Neutrophil (primary cell): Measurements from ENCODE around the gene MED28.

Experiments
- H3K27ac ChIP-seq: fragments of 200-600 bp; sonication (generic); 2 replicates; pipeline ENCODE4 v1.5.1; 2016; ENCODE audit warnings: mild to moderate bottlenecking, moderate library complexity
- H3K27me3 ChIP-seq: fragments of 200-600 bp; sonication (generic); 2 replicates; pipeline ENCODE4 v1.6.0; 2016; ENCODE audit warnings: mild to moderate bottlenecking
- H3K36me3 ChIP-seq: fragments of 200-600 bp; sonication (generic); 2 replicates; pipeline ENCODE4 v1.5.1; 2017
- H3K4me1 ChIP-seq, 2 experiments: fragments of 200-600 bp in 1 of 2; sonication (generic) in 1 of 2; 1 replicate in 1 of 2; 2 replicates in 1 of 2; pipeline versions ENCODE4 v1.5.1 to v1.6.1; 2013 to 2016; ENCODE audit warnings: low read depth in 1 of 2, low read length in 1 of 2, mild to moderate bottlenecking in 1 of 2, moderate library complexity in 1 of 2; ENCODE audit not compliant: control insufficient read depth in 1 of 2, insufficient read depth in 1 of 2
- H3K4me3 ChIP-seq, 2 experiments: fragments of 200-600 bp in 1 of 2; sonication (generic) in 1 of 2; 1 replicate in 1 of 2; 2 replicates in 1 of 2; pipeline ENCODE4 v1.5.1; 2013 to 2016; ENCODE audit warnings: low read depth in 1 of 2, low read length in 1 of 2, mild to moderate bottlenecking in 1 of 2, moderate library complexity in 1 of 2
- H3K9me3 ChIP-seq: fragments of 200-600 bp; sonication (generic); 2 replicates; pipeline ENCODE4 v1.5.1; 2016
- TF ChIP-seq, protein P1 (sequence below): fragments of 200-600 bp; sonication (generic); IDR thresholded peaks from 2 replicates; pipeline ENCODE4 v1.5.1; 2016; ENCODE audit warnings: antibody characterized with exemption

The MED28 gene

DNA sequence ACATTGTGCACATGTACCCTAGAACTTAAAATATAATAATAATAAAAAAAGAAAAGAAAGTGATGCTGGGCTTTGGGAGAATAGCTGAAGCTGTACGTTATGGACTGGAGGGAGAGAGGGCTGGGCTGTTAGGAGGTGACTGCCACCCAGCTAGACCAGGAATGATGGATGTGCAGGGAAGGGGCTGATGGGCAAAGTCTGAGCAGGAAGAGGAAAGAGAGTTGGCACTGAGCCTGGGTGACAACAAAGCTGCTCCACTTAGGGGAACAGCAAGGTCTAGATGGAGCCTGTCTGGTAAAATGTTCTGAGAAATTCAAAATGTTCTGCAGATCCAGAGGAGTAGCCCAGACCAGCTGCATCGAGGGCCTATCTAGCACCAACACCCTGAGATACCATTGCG, 32.3 kb downstream of the MED28 start:
- Histone ChIP-seq H3K4me1 (peaks cover 0 to 5% of the 10 kb centered on the region in 2 experiments), H3K27ac (no peak overlapping the region), H3K36me3 (peaks cover 5% of the 10 kb centered on the region), H3K4me3 (no peak overlapping the region), H3K9me3 (no peaks in the 10 kb centered on the region), H3K27me3 (peaks cover 4% of the 10 kb centered on the region)
- TF ChIP-seq, protein P1, sequence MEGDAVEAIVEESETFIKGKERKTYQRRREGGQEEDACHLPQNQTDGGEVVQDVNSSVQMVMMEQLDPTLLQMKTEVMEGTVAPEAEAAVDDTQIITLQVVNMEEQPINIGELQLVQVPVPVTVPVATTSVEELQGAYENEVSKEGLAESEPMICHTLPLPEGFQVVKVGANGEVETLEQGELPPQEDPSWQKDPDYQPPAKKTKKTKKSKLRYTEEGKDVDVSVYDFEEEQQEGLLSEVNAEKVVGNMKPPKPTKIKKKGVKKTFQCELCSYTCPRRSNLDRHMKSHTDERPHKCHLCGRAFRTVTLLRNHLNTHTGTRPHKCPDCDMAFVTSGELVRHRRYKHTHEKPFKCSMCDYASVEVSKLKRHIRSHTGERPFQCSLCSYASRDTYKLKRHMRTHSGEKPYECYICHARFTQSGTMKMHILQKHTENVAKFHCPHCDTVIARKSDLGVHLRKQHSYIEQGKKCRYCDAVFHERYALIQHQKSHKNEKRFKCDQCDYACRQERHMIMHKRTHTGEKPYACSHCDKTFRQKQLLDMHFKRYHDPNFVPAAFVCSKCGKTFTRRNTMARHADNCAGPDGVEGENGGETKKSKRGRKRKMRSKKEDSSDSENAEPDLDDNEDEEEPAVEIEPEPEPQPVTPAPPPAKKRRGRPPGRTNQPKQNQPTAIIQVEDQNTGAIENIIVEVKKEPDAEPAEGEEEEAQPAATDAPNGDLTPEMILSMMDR, result no peak

DNA sequence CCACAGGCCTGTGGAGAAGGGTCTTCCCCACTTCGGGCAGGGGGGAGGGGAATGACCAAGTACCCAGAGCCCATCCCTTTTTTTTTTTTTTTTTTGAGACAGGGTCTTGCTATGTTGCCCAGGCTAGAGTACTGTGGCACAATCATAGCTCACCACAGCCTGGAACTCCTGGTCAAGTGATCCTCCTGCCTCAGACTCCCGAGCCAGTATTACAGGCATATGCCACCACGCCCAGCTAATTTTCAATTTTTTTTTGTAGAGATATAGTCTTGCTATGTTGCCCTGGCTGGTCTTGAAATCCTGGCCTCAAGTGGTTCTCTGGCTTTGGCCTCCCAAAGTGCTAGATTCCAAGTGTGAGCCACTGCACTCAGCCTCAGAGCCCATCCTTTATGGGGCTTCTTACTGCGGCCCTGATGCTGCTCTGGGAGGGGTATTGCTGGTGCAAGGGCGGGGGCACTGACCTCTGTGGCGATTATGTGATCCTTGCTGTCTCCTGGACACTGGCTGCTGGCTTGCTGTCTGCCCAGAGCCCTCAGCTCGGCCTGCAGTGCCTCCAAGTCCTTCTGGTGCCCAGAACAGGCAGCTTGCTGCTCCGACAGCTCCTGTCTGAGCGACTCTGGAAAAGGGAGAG, 32.9 kb downstream of the MED28 start:
- H3K27ac ChIP-seq, result no peak overlapping the region
- H3K4me3 ChIP-seq, result no peak overlapping the region
- peaks cover 4% of the 10 kb centered on the region for H3K36me3 ChIP-seq
- peaks cover 0 to 5% of the 10 kb centered on the region in 2 experiments for H3K4me1 ChIP-seq
- TF ChIP-seq, protein P1, result no peak
- no peaks in the 10 kb centered on the region for H3K27me3 ChIP-seq
- H3K9me3 ChIP-seq, result no peaks in the 10 kb centered on the region

DNA sequence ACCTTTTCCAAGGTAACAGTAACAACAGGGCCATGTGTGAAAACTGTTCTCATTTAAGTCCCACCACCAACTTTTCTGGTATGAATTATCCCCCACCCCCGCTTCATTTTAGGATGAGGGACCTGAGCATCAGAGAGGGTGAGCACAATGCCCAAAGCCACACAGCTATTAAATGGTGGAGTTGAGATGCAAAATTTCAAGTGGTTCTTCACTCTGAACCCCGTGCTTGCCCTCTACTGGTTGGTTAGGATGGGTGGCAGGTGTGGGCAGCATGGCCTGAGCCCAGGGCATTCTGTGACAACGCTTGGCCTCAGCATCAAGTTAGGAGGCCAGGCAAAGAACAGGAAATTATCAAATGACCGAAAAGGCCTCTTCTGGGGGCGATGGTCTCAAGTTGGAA, 33.5 kb downstream of the MED28 start:
- Histone ChIP-seq H3K4me1 (peaks cover 0 to 5% of the 10 kb centered on the region in 2 experiments), H3K27ac (no peak overlapping the region), H3K4me3 (no peak overlapping the region), H3K36me3 (no peaks in the 10 kb centered on the region), H3K9me3 (no peaks in the 10 kb centered on the region), H3K27me3 (no peaks in the 10 kb centered on the region)
- TF ChIP-seq, protein P1, result no peak

DNA sequence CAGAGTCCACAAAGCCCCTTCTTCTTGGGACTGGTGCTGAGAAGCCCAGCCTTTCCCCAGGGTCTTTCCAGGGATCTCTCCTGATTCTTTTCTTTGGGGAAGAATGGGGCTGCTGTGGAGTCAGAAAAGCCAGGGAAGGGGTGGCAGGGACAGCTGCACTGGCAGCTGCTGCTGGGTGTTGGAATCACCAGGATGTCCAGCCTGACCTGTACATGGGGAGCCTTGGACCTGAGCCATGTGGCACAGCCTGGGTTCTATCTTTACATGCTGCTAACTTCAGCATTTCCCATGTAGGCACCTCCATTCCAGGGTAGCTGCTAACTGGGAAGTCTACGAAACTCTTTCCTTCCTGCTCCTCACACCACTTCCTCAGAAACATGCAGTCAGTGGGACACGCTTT, 36.0 kb downstream of the MED28 start:
- no peaks in the 10 kb centered on the region for H3K9me3 ChIP-seq
- no peaks in the 10 kb centered on the region for H3K27me3 ChIP-seq
- no peak overlapping the region for H3K4me3 ChIP-seq
- peaks cover 0 to 5% of the 10 kb centered on the region in 2 experiments for H3K4me1 ChIP-seq
- H3K36me3 ChIP-seq, result no peaks in the 10 kb centered on the region
- TF ChIP-seq, protein P1, result no peak
- no peak overlapping the region for H3K27ac ChIP-seq

DNA sequence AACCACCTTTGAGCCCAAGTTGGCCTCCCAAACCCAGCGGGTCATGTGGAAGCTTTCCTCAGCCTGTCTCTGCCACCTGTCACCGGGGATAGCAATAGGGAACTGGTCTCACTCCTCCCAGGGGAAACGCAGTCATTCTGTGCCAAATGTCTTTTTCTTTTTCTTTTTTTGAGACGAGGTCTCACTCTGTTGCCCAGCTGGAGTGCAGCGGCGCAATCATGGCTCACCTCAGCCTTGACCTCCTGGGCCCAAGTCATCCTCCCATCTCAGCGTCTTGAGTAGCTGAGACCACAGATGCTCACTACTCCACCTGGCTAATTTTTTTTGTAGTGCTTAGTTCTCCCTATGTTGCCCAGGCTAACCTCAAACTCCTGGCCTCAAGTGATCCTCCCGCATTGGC, 40.3 kb downstream of the MED28 start:
- TF ChIP-seq, protein P1, result no peak
- H3K4me3 ChIP-seq, result no peak overlapping the region
- no peaks in the 10 kb centered on the region for H3K9me3 ChIP-seq

More for the DNA sequence above, 40.3 kb downstream of the MED28 start:
- no peaks in the 10 kb centered on the region for H3K36me3 ChIP-seq
- peaks cover 0 to 5% of the 10 kb centered on the region in 2 experiments for H3K4me1 ChIP-seq
- H3K27me3 ChIP-seq, result no peaks in the 10 kb centered on the region
- no peak overlapping the region for H3K27ac ChIP-seq
